ENCODE results near the gene TRAPPC11. TPM values are rescaled to one million over a fixed set of nuclear protein-coding genes. Genes with fewer than 3 reads are reported as not detected.

TRAPPC11 gene
- polyA plus RNA-seq, 1 donor from 2014 or later, result 78.1 TPM

DNA sequence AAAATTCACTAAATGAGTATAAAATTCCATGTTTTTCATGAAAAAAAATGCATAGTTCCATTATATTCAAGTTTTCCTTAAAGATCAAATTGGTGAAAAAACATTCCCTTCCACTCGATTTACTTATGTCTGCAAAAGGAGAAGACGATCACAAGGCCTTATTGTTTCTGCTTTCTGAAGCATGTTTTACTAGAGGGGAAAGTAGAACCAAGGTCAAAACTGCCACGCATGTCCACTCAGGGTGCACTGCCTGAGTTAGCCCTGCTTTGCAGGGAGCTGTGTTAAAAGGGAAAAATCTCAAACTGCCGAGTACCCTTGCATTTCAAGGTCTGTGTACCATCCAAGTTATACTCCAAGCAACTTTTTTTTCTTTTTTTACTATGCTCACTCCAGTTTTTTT is 57.2 kb downstream of the TRAPPC11 start:
- no peaks in the 10 kb centered on the region for H3K9me3 ChIP-seq (ENCODE audit: low read length)
- no peaks in the 10 kb centered on the region for H3K36me3 ChIP-seq (ENCODE audit: insufficient read depth, low read length)
- H3F3A ChIP-seq (ENCODE audit: insufficient read depth, low read length, poor library complexity, severe bottlenecking), result no peaks in the 10 kb centered on the region
- H3K9me2 ChIP-seq (ENCODE audit: insufficient read depth, low read length), result no peaks in the 10 kb centered on the region
- H3K4me2 ChIP-seq (ENCODE audit: low read length), result no peak overlapping the region
- no peak overlapping the region for H3K9ac ChIP-seq (ENCODE audit: low read length)
- H3K27ac ChIP-seq (ENCODE audit: low read length), result no peak overlapping the region
- no peaks in the 10 kb centered on the region for H4K20me1 ChIP-seq (ENCODE audit: insufficient read depth)
- no peak for TF ChIP-seq POLR2AphosphoS5 (IDR thresholded peaks at IDR 0.05)
- no peak for TF ChIP-seq EP300 (conservative IDR thresholded peaks at IDR 0.05; ENCODE audit: poor library complexity, severe bottlenecking)
- no peak for TF ChIP-seq SMC3 (conservative IDR thresholded peaks at IDR 0.05; ENCODE audit: poor library complexity)
- no peaks in the 10 kb centered on the region for H3K79me2 ChIP-seq (replicated peaks; ENCODE audit: insufficient read depth, low read length)
- no peak overlapping the region for H2AFZ ChIP-seq (ENCODE audit: low read depth, low read length)
- H3K27me3 ChIP-seq (ENCODE audit: insufficient read depth, low read depth, low read length), result no peaks in the 10 kb centered on the region
- H3K4me3 ChIP-seq (ENCODE audit: low read length), result no peak overlapping the region

GRCh38 chr4:183718876-183719275 is 59.8 kb downstream of the TRAPPC11 start:
- H4K20me1 ChIP-seq (ENCODE audit: insufficient read depth), result no peaks in the 10 kb centered on the region

More at GRCh38 chr4:183718876-183719275, 59.8 kb downstream of the TRAPPC11 start:
- Histone ChIP-seq H3K4me2 (ENCODE audit: low read length) (no peak overlapping the region), H3K9ac (ENCODE audit: low read length) (no peak overlapping the region), H3K79me2 (replicated peaks; ENCODE audit: insufficient read depth, low read length) (no peaks in the 10 kb centered on the region), H3K27ac (ENCODE audit: low read length) (no peak overlapping the region), H3F3A (ENCODE audit: insufficient read depth, low read length, poor library complexity, severe bottlenecking) (no peaks in the 10 kb centered on the region), H3K9me3 (ENCODE audit: low read length) (no peaks in the 10 kb centered on the region), H3K4me3 (ENCODE audit: low read length) (no peak overlapping the region), H3K27me3 (ENCODE audit: insufficient read depth, low read depth, low read length) (peaks cover 13% of the 10 kb centered on the region), H2AFZ (ENCODE audit: low read depth, low read length) (no peak overlapping the region), H3K9me2 (ENCODE audit: insufficient read depth, low read length) (no peaks in the 10 kb centered on the region), H3K36me3 (ENCODE audit: insufficient read depth, low read length) (no peaks in the 10 kb centered on the region)
- no peak for TF ChIP-seq MXI1 (conservative IDR thresholded peaks at IDR 0.05; ENCODE audit: poor library complexity, severe bottlenecking)
- no peak for TF ChIP-seq TAF1 (IDR thresholded peaks at IDR 0.05; ENCODE audit: low read depth)
- no peak for TF ChIP-seq POLR2AphosphoS5 (IDR thresholded peaks at IDR 0.05)
- TF ChIP-seq, protein P1, sequence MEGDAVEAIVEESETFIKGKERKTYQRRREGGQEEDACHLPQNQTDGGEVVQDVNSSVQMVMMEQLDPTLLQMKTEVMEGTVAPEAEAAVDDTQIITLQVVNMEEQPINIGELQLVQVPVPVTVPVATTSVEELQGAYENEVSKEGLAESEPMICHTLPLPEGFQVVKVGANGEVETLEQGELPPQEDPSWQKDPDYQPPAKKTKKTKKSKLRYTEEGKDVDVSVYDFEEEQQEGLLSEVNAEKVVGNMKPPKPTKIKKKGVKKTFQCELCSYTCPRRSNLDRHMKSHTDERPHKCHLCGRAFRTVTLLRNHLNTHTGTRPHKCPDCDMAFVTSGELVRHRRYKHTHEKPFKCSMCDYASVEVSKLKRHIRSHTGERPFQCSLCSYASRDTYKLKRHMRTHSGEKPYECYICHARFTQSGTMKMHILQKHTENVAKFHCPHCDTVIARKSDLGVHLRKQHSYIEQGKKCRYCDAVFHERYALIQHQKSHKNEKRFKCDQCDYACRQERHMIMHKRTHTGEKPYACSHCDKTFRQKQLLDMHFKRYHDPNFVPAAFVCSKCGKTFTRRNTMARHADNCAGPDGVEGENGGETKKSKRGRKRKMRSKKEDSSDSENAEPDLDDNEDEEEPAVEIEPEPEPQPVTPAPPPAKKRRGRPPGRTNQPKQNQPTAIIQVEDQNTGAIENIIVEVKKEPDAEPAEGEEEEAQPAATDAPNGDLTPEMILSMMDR (IDR thresholded peaks at IDR 0.05; ENCODE audit: poor library complexity, severe bottlenecking), result no peak
- no peak for TF ChIP-seq EZH2 (IDR thresholded peaks at IDR 0.05; ENCODE audit: borderline replicate concordance, insufficient read depth, low read length, poor library complexity, severe bottlenecking)
- TF ChIP-seq, protein P2, sequence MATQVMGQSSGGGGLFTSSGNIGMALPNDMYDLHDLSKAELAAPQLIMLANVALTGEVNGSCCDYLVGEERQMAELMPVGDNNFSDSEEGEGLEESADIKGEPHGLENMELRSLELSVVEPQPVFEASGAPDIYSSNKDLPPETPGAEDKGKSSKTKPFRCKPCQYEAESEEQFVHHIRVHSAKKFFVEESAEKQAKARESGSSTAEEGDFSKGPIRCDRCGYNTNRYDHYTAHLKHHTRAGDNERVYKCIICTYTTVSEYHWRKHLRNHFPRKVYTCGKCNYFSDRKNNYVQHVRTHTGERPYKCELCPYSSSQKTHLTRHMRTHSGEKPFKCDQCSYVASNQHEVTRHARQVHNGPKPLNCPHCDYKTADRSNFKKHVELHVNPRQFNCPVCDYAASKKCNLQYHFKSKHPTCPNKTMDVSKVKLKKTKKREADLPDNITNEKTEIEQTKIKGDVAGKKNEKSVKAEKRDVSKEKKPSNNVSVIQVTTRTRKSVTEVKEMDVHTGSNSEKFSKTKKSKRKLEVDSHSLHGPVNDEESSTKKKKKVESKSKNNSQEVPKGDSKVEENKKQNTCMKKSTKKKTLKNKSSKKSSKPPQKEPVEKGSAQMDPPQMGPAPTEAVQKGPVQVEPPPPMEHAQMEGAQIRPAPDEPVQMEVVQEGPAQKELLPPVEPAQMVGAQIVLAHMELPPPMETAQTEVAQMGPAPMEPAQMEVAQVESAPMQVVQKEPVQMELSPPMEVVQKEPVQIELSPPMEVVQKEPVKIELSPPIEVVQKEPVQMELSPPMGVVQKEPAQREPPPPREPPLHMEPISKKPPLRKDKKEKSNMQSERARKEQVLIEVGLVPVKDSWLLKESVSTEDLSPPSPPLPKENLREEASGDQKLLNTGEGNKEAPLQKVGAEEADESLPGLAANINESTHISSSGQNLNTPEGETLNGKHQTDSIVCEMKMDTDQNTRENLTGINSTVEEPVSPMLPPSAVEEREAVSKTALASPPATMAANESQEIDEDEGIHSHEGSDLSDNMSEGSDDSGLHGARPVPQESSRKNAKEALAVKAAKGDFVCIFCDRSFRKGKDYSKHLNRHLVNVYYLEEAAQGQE (IDR thresholded peaks at IDR 0.05; ENCODE audit: borderline replicate concordance), result no peak
- TF ChIP-seq EP300 (conservative IDR thresholded peaks at IDR 0.05; ENCODE audit: poor library complexity, severe bottlenecking), result no peak
- no peak for TF ChIP-seq RAD21 (conservative IDR thresholded peaks at IDR 0.05)
- TF ChIP-seq SMC3 (conservative IDR thresholded peaks at IDR 0.05; ENCODE audit: poor library complexity), result no peak
